Measurements from ENCODE around the gene PRPF31. TPM values are rescaled to one million over a fixed set of nuclear protein-coding genes. Genes with fewer than 3 reads are reported as not detected.

Gene PRPF31
- polyA plus RNA-seq, 12 donors: 40.3 to 64.0 (median 43.6) TPM; not detected in 1

- DNase-seq: no peak
Observed at GRCh38 chr19:54104998-54105715, 10.4 kb upstream of the PRPF31 start.

- no peak for DNase-seq
Observed at GRCh38 chr19:54105796-54106195, 9.8 kb upstream of the PRPF31 start.

GRCh38 chr19:54106716-54107115 is 8.8 kb upstream of the PRPF31 start:
- no peak for DNase-seq

GRCh38 chr19:54107876-54108490 is 7.6 kb upstream of the PRPF31 start:
- DNase-seq: no peak

GRCh38 chr19:54108496-54108895 is 7.1 kb upstream of the PRPF31 start:
- DNase-seq: no peak

GRCh38 chr19:54109651-54110050 is 5.9 kb upstream of the PRPF31 start:
- DNase-seq: no peak

- no peak for DNase-seq
Observed at GRCh38 chr19:54114340-54115108, 1.0 kb upstream of the PRPF31 start.

- no peak for DNase-seq
Observed at GRCh38 chr19:54121259-54121658, 5.7 kb downstream of the PRPF31 start.

- no peak for DNase-seq
Observed at GRCh38 chr19:54123682-54124081, 8.1 kb downstream of the PRPF31 start.

GRCh38 chr19:54124393-54124792 is 8.8 kb downstream of the PRPF31 start:
- no peak for DNase-seq

- DNase-seq: no peak
Observed at GRCh38 chr19:54125713-54126112, 10.2 kb downstream of the PRPF31 start.

GRCh38 chr19:54127688-54128440 is 12.3 kb downstream of the PRPF31 start:
- no peak for DNase-seq

GRCh38 chr19:54128441-54128725 is 12.8 kb downstream of the PRPF31 start:
- no peak for DNase-seq

GRCh38 chr19:54128796-54129616 is 13.5 kb downstream of the PRPF31 start:
- no peak for DNase-seq

GRCh38 chr19:54129617-54129996 is 14.1 kb downstream of the PRPF31 start:
- no peak for DNase-seq

- DNase-seq: peak; percentile 45
Observed at GRCh38 chr19:54133312-54133956, 17.9 kb downstream of the PRPF31 start.

GRCh38 chr19:54133957-54134590 is 18.5 kb downstream of the PRPF31 start:
- DNase-seq: no peak

- no peak for DNase-seq
Observed at GRCh38 chr19:54136086-54136863, 20.7 kb downstream of the PRPF31 start.

GRCh38 chr19:54136864-54137698 is 21.5 kb downstream of the PRPF31 start:
- peak; percentile 100 for DNase-seq
